Gastrocnemius medialis (tissue), 4 donors: ENCODE results near the gene PTER.

Experiments
- CTCF ChIP-seq, 5 experiments: fragments of 450-650 bp in 3 of 5; fragments of 200-600 bp in 2 of 5; sonication (generic) in 2 of 5; IDR thresholded peaks in 4 of 5; conservative IDR thresholded peaks in 1 of 5; 1 replicate in 4 of 5; 2 replicates in 1 of 5; pipeline ENCODE4 v1.5.1; 2016 to 2019; ENCODE audit warnings: antibody characterized with exemption in 5 of 5, mild to moderate bottlenecking in 3 of 5, moderate library complexity in 3 of 5
- POLR2A ChIP-seq, 2 donors: fragments of 450-650 bp; IDR thresholded peaks; one replicate each; pipeline ENCODE4 v1.6.1; 2017; ENCODE audit warnings: antibody characterized with exemption in 2 of 2, mild to moderate bottlenecking in 2 of 2, moderate library complexity in 2 of 2

- no peak for TF ChIP-seq POLR2A (IDR thresholded peaks at IDR 0.05)
- no peak for TF ChIP-seq CTCF (IDR thresholded peaks at IDR 0.05 in 4 of 5, conservative IDR thresholded peaks at IDR 0.05 in 1 of 5)
These were observed 107.8 kb downstream of the PTER start for GRCh38 chr10:16544591-16544990.
